RKO (cell line): ENCODE results near the gene HK1.
"Not testable (repeated sequence)": the region's sequence is repeated elsewhere in the genome, so short reads cannot be mapped to it uniquely, and the experiment has no call there.

Experiments used
- DNase-seq: peaks from one replicate; pipeline ENCODE4 v3.0.0-alpha.2; 2016; ENCODE audit warnings: low spot score

HK1 gene

DNA sequence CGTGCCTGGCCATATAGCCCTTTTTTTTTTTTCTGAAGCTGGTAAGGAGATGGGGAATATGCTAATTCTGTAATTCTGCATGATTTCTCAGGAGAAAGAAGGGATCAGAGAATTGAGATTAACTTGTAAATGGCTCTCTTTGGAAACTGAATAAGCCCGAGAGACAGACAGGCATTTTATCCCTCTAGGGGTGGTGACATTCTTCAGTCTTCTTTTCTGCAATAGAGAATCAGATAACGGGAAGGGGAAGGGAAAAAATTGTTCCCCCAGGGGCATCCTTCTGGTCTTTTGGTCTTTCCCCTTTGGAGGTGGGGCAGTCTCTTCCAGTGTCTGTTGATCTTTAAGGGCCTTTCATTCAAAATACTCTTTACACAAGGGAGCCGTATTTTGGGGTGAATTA, 34.2 kb downstream of the HK1 start:
- no peak for DNase-seq

DNA sequence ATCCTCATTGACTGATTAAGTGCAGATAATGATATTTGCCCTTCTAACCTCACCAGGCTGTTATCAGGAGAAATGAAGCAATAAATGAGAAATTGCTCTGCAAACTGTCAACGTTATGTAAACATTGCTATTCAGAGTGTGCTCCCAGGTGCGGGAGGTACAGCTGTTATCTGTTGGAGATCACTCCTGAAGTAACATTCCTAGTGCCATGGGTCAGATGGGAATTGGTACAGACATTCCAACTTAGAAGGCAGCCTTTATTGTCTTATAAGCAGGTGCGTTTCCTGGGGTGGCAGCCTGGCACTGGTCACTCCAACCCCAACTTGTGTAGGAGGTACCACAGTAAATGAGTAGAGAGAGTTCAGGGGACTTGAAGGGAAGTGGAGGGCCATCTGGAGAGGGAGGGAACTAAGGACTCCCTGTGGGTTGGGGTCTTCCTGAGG, 36.8 kb downstream of the HK1 start:
- no peak for DNase-seq

DNA sequence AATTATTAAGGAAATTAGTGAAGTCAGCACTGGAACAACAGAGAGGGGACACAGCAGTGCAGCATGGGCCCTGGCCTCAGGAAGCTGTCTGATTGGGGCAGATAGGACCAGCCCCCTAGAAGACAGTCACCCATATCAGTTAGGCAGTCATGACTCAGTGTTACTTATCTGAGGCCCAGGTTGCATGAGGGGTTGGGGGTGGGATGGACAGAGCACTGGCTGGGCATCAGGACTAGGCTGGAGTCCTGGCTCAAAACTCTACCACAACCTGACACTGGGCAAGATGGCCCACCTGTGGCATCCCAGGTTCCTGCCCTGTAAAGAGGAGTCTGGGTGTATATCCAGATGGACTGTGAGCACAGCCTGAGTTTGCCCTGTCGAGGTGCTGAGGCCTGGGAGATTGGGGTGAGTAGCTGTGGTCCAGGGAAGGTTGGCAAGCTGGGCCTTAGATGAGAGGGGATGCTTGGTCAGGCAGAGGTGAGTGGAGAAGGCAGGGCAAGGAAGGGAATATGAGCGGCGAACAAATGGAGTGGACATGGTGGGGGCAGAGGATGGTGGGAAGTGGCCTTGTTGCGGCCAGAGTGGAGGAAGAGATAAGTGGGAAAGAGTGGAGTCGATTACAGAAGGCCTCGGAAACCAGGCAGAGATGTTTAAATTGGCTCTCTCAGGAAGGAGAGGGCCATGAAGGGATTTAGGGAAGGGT, 37.5 kb downstream of the HK1 start:
- no peak for DNase-seq

DNA sequence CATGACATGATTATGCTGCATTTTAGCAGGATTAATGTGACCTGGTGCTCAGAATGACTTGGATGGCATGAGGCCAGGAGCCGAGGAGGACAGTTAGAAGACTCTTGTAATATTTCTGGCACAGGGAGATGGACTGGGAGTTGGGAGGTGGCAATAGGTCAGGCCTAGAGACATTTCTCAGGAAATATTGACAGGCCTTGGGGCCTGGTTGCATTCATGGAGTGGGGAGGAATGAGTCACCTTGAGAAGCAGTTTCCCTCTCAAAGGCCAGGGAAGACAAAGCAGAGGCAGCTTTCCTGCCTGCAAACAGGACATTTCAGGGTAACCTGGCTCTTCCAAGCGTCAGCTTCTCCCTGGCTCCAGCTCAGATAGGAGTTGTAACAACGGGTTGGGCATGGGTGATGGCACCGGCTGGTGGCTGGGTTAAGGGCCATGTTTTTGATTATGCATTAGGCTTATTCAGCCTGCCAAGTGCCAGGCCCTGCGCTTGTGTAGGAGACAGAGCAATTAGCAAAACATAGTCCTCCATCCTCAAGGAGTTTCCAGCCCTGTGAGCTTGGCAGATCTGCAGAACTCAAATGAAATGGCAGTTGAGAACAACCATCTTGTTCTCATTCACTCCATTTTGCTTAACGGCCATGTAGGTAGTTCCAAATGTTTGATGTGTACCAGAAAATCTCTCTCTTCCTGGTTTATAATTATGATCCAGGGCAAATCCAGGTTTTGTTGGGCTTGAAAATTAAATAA, 38.2 kb downstream of the HK1 start:
- no peak for DNase-seq

DNA sequence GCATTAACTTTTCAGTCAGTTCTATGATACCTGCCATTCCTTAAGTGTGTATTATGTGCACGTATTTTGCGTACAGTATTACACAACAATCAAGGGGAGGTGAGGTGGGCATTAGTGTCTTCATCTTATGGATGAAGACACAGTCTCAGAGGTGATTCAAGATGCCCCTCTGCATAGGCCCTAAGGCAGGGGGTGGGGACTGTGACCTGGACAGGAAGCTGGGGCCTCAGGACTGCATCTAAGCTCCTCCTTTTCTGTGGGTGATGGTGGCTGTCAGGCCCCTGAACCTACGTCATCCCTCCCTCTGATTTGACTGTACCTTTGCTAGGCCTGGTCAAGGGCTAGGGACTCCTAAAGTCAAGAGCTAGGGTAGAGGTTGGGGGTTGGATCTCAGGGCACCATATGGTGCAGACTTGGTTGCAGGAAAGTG, 38.9 kb downstream of the HK1 start:
- DNase-seq: no peak

DNA sequence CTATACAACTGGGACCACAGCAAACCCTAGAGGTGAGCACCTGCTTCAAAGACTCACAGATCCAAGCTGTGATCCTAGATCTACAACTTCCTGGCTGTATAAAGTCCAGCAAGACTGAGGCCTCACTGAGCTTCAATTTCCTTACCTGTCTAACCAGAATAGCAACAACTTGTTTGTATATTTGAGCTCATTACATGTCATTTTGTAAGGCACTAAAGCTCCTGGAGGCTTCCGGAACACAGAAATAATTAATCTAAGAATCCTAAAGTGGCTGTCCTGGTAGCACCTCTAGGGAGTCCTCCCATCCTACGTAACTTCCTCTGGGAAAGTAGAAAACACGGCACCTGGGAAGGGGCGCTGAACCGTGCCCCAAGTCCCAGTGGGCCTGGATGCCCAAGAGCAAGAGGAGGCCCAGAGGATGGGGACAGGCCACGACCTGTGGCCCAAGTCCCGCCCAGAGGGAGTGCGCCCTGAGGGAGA, 39.4 kb downstream of the HK1 start:
- no peak for DNase-seq

DNA sequence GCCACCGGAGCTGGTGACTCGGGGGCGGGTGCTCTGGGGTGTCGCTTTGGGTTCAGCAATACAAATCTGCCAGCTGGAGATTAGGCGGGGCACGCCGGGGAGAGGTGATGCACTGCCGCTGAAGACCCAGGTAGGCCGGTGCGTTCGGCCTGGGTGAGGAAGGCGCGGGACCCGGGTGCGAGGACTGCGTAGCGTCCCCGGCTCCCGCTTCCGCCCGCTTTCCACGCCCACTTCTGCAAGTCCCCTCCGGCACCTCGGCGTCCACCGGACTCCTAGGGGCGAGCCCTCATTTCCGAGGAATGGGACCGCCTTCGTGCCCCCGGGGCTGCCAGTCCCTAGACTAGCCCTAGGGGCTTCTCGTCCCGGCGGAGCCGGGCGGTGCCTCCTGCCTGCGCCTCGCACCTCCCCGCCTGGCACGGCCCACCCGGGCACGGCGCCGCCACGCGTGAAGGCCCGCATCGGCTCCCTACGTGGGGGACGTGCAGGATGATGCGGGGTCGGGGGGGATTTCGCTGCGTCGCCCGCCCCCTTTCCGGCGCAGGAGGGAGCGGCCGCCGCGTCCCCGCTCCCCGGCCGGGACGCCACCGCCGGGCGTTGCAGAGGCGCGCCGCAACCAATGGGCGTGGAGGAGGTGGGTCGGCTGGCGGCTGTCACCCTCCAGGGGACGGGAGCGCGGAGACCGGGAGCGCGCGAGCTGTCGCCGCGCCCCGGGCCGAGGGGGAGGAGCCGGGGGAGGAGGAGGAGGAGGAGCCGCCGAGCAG, 40.0 kb downstream of the HK1 start:
- DNase-seq: peak; percentile 85

DNA sequence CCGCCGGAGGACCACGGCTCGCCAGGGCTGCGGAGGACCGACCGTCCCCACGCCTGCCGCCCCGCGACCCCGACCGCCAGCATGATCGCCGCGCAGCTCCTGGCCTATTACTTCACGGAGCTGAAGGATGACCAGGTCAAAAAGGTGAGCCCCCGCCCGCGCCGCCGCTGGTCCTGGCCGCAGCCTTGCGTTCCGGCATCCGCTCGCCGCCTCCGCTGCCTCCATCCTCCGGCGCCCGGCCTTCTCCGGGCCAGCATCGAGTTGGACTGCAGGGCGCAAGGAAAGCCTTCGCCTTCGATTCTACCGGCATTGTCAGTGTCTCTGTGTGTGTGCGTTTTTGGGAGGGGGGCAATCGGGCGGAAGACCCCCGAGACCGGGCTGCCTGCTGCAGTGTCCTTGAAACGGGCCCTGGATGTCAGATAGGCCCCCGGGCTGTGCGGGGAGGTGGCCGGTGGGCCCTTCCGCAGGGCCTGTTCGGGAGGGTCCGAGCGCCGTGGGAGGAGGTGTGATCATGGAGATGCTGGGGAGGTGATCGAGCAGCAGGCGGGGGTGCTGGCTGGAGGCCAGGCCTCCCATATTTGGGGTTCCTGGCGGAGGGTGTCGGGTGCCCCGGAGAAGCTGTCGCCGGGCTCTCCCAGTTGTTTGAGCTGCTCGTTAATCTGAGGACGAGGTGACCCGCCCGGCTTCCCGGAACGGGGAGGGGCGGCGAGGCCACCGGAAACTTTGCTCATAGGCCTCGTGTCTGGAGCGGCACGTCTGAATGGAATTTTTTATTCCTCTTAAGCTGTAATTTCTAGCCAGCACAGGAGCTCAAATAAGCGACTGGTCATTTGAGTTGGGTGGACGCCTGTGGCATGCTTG, 40.8 kb downstream of the HK1 start:
- DNase-seq: peak; percentile 89

DNA sequence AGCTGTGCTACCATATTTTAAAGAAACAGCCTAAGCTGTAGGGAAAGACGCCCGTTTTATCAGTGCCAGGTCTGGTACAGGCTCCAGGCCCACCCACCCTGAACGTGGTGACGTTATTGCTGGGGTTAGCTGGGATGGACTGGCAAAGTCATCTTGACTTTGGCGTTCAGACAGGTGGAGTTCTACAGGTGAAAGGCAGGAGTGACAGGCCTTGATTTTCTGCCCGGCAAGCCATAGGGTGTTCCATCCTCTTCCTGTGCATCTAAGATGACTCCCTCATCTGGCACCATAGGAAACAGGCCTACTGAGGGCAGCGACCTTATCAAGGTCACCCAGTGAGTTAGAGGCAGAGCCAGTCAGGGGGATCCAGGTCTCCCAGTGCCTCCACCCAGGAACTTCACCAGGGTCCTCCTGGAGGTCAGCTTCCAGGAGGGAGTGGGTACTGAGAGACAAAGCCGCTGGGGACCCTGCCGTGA, 41.6 kb downstream of the HK1 start:
- peak; percentile 43 for DNase-seq

DNA sequence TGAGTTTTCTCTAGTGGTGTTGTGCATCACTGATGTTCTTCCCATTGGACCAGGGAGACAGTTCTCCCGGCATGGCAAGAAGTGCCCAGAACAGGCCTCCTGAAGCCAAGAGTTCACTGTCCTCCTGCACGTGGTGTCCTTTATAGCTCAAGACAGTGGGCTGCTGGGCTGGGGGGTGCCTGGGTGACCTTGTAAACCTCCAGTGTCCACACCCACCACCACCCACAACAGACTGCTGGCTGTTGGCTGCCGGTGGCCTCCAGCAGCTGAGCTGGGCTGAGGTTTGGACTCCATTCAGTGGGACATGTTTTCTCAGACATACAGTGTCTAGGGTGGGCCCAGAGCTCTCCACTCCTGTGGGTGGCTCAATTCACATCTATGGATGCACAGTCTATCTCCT, 42.2 kb downstream of the HK1 start:
- DNase-seq: no peak

DNA sequence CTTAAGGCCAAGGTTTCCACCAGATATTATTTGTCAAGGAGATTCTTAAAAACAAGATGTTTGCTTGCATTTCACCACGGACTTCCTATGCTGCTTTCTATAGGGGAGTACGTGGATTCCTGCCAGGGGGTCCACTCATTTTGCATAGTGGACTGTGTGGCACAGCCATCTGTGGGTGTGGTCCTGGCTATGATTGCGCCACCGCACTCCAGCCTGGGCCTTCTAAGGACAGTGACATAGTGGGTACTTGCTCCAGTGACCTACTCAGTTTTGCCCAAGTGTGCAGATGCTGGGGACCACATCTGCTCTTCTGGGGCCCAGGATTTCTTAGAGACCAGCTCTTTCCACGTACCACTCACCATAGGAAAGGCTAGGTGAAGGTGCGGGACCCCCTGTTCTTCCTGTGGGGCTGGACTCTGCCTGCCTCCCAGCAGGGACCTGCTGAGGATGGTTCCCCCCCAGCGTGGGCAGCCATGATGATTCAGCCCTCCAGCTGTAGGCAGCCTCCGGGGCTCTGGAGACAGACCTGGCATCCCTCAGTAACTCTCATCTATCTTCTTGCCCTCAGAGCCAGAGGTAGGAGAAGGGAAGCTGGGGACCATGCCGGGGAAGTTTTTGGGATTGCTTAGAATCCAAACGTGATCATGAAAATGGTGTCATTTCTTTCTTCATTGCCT, 42.9 kb downstream of the HK1 start:
- no peak for DNase-seq

DNA sequence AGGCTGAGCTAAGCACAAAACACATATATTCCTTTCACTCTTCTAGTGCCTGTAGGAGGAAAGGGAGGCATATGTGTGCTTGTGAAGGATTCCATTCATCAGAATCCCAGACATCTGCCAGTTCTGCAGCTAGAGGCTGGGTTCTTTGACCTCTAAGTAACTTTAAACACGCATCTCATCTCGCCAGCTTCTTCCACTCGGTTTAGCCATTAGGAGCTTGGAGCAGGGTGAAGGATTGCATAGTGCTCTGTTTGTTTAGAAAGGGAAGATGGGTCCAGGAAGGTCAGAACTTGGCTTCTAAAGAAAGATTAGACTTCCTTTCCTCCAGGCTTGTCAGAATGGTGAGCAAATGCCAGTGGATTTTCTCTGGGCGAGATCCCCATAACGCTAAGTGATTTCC, 43.6 kb downstream of the HK1 start:
- DNase-seq: no peak

DNA sequence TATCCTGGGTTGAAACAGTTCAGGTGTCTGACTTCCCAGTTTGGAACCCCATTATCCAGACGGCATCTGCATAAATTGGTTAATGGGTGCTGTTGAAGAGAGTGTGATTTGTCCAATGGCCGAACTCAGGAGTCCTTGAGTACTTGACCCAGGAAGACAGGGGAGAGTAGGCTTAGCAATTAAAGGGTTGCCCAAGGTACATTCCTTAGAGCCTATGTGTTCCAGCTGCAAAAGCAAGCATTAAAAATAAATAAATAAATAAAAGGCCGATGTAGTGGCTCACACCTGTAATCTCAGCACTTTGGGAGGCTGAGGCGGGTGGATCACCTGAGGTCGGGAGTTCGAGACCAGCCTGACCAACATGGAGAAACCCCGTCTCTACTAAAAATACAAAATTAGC, 44.0 kb downstream of the HK1 start:
- DNase-seq: not testable (repeated sequence)

DNA sequence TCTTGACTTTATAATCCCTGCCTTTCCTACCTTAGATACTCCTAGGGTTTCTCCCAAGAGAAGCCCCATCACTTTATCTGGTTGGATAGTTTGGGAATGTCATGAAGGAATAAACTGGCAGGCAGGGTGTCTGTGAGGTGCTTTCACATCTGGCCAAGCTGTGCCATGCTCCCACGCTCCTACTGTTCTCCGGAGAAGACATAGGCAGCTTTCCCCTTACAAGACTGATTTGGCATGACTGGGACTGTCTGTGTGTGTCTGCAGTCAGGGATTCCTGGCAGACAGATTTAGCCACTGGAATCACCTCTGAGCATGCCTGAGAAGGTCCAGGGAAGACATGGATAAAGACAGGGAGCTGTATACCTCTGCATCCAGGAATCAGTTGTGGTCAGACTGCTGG, 45.3 kb downstream of the HK1 start:
- DNase-seq: no peak

DNA sequence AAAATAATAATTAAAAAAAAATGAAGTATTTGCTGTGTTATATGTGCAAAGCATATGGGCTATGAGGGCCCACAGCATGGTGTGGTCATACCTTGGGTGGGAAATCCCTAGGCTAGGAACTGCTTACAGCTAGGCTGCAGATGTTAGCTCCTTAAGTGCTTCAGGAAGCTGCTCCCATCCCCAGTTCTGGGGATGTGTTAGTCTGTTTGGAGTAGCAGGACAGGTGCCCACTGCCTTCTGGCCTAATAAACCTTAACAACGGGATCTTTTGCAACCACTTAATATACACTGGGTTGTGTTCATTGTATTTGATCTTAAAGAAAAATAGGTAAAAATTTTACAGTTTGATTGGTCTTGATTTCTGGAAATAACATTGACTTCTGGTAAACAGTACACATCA, 46.3 kb downstream of the HK1 start:
- no peak for DNase-seq

DNA sequence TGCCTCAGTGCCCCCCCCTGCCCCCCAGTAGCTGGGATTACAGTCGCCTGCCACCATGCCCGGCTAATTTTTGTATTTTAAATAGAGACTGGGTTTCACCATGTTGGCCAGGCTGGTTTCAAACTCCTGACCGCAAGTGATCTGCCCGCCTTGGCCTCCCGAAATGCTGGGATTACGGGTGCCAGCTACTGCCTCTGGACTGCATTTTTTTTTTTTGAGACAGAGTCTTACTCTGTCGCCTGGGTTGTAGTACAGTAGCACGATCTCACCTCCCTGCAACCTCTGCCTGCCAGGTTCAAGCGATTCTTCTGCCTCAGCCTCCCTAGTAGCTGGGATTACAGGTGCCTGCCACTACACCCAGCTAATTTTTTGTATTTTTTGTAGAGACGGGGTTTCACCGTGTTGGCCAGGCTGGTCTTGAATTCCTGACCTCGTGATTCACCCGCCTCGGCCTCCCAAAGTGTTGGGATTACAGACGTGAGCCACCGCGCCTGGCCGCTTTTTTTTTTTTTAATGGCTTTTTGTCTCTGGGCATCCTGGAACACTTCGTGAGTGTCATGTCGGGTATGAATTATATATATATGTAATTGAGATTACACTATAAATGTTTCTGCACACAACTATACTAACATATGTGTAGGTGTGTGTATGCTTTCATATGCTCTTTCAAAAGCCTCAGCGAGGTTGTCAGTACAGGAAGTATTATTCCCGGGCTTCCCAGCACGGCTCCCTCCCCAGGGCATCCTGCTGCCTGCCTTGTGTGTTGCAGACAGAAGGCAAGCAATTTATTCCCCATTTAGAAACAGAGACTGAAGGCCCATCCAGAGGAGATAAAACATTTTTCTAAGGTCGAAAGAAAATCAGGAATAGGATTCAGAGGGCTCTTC, 47.6 kb downstream of the HK1 start:
- not testable (repeated sequence) for DNase-seq

DNA sequence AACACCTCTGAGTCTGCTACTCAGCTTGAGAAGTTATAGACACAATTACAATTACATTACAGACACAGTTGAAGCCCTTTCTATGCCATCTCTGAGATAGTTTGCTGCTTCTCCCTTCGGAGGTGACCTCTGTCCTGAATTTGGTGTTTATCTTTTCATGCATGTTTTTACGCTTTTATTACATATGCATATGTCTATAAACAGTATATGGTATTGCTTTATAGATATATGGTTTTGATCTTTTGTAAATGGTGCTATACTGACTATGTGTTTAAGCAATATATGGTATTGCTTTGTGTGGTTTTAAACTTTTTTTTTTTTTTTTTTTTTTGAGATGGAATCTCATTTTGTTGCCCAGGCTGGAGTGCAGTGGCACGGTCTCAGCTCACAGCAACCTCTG, 48.4 kb downstream of the HK1 start:
- no peak for DNase-seq

DNA sequence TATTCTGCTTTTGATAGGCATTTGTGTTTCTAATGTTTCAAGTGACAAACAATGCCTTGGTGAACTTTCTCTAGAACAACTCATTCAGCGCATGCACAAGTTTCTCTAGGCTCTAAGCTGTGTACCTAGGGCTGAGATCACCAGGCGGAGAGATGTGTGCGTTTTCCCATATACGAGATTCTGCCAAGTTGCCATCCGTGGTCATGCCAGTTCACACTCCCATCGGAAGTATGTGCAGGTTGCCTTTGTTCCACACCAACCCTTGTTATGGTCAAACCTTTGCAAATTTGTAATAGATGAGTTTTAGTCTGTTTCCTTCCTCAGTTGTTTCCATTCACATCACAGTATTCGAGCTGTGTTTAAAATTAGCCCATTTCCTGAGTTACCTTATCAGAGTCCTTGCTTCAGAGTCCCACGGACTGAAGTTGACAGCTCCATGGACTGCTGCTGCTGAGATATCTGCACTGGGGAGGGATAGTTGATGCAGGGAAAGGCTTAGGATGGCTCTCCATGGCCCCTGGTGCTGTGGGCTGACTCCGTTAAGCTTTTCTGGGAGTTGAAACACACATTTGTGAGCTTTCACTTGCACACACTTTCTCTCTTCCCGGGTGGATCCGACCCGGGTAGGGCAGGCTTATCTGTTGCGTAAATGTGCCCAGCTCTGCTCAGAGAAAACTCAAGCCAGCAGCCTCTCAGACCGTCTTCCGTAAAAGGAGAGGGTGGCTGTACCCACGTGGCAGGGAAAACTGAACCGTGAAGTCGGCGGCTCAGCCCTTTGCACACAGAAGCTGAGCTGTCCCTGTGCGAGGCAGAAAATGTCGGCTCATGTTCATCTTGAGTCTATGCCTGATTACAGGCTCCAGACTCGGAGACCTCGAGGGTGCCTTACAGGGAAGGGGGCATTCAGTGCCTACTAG, 49.4 kb downstream of the HK1 start:
- DNase-seq: no peak

DNA sequence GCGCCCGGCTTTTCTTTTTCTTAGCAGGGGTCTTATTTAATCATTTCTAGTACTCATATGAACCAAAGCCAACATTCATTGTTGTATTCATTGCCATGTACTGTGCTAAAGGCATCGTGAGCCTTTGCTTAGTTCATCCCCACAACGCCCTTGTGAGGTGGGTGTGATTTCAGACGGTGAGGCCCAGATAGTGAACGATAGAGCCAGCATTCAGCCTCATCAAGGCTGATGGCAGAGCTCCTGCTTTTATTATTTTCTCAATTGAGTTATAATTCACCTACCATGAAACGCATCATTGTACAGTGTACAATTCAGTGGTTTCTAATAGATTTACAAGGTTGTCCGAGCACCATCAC, 50.1 kb downstream of the HK1 start:
- no peak for DNase-seq
